GM21367 (cell line): ENCODE data around the gene TMEM191C.
"Not testable (repeated sequence)": the region's sequence is repeated elsewhere in the genome, so short reads cannot be mapped to it uniquely, and the experiment has no call there.

ENCODE experiments used
- ATAC-seq: cut with Tn5 transposase; IDR thresholded peaks from one replicate; pipeline ENCODE4 v1.9.1; 2021; ENCODE audit not compliant: unreplicated experiment

The TMEM191C gene

DNA sequence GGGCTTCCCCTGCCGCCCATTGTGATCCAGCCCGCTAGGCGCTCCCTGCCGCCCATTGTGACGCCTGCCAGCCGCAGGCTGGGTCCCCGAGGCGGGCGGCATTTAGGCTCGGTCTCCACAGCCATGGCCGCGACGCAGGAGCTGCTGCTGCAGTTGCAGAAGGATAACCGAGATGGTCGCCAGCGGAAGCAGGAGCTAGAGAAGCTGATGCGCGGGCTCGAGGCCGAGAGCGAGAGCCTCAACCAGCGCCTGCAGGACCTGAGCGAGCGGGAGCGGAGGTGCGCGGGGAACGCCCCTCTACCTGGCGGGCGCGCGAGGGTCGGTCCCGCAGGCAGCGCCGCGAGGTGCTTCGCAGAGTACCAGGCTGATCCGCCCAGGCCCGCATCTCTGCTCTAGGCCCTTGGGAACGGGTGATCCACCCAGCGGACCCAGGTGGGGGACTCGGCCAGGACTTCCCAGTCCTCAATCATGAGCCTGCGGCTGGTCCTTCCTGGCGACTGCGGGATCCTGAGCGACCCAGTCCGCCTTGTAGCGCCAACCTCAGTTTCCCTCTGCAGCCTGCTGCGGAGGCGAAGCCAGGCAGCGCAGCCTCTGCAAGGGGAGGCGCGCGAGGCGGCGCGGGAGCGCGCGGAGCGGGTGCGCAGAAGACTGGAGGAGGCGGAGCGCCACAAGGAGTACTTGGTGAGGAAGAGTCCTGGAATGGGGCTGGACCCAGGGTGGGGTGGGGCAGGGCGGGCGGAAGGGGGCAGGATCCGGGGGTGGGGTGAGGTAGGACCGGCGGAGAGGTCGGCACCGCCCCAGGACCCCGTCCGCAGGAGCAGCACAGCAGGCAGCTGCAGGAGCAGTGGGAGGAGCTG, at the start of gene TMEM191C:
Gene TMEM191C (plus strand): TSS at position 51 of the 857 bp plus-strand sequence. CDS start 73 bp downstream, at position 124.
- ATAC-seq, result peak; percentile 15

GRCh38 chr22:21417853-21418252, 49.3 kb upstream of the TMEM191C start:
- peak; percentile 15 for ATAC-seq

DNA sequence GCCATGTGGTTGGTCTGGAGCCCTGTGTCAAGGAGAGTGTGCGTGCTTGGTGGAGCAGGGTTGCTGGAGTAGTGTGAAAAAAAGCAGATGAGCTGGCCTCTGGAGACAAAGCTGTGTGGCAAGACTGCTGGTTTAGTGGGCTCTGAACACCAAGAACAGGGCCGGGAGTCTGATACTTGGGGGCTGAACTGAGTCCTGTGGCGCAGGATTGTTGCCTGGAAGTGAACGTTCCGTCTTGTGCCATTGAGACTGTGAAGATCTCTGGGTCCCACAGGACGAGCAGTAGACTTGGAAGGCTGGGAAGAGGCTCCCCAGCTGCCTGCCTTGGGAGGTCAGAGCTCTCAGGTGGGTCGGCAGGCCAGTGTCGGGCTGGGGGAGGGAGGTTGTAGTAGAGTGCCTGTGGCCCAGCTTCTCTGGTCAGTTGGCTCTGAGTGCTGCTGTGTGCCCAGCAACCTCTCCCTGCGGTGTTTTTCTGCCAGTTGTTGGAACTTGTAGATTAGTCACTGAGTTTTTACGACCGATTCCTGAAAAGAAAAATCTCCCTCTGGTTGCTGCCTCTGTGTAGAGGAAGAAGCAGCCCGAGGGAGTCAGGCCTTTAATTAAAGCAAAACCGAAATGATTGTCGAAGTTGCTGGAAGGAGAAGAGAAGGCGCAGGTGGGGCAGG, 48.1 kb upstream of the TMEM191C start:
- ATAC-seq, result not testable (repeated sequence)

- not testable (repeated sequence) for ATAC-seq
Observed at GRCh38 chr22:21420180-21420763, 46.9 kb upstream of the TMEM191C start.

DNA sequence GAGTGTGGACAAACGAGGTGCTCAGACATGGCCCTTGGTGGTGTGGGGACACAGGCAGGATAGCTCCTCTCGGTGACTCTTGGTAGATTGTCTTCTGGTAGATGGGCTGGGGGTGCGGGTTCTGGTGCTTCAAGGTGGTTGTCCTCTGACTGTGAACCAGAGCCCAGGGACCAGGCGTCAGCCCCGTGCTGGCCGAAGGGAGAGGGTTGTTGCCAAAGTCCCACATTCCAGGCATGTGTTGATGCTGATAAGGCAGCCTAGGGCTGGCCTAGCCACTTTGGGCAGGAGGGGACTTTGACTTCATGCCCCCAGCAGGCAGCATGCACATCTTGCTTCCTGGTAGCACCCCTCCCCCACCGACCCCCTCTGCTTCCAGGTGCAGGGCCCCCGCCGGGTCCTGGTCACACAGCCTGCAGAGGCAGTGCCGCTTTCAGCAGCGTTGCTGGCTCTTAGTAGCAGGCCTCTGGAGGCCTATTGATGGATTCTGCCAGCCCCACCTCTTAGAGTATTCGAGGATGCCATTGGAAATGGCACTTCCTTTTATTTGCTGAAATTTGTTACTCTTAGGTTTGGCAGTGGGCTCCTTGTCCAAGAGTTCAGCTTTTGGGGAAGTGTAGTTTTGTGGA, 43.0 kb upstream of the TMEM191C start:
- not testable (repeated sequence) for ATAC-seq

DNA sequence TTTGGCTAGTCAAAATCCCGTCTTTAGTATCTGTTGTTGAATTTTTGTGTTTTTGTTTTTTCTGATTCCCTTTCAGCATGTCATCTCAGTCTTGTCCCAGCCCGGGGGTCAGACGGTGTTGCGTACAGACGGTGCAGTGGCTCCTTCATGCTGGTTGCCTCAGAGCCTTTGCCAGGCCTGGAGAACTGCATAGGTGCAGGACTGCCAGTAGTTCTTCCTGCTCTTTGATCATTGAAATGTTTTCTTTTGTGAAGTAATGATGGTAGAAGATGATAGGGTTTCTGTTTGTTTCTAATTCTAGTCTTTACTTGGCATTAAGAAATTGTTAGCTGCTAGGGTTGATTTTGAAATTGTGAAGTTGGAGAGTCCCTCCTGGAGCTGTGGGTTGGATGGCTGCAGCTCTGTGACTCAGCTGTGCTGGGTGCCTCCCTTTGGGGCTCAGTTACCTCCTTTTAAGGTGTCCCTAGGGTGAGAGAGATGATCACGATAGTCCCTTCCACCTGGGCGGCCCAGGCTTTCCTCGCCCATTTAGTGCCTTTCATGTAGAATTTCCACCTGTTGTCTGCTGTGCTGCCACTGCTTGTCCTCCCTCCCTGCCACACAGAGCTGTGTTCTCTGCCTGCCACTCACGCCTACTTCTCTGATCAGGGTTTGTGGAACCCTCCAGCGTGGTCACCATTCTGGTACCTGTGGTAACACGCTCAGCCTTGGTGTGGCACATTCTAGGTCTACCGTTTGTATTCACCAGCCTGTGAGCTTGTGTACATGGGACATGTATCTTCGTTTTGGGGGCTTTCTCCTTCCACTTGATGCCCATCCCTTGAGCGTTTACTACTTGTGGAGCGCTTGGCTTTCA, 32.6 kb upstream of the TMEM191C start:
- not testable (repeated sequence) for ATAC-seq

GRCh38 chr22:21435998-21436810, 31.0 kb upstream of the TMEM191C start:
- ATAC-seq, result not testable (repeated sequence)

DNA sequence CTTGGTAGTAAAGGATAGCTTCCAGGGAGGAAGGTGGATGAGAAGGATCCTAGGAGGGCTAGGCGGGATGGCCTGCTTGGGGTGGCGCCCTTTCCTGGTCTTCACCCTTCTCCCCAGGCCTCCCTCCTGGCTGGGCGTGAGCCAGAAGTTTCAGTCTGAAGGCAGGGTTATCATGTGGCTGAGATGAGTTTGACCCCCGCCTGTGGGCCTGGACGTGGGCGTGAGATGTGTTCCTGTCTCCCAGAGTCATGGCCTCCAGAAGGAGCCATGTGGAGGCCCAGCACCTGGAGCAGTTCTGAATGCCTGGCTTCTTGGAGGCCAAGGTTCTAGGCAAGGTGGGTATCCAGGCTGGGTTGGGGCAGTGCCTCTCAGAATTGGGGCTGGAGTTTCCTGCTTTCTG, 29.2 kb upstream of the TMEM191C start:
- ATAC-seq, result not testable (repeated sequence)

DNA sequence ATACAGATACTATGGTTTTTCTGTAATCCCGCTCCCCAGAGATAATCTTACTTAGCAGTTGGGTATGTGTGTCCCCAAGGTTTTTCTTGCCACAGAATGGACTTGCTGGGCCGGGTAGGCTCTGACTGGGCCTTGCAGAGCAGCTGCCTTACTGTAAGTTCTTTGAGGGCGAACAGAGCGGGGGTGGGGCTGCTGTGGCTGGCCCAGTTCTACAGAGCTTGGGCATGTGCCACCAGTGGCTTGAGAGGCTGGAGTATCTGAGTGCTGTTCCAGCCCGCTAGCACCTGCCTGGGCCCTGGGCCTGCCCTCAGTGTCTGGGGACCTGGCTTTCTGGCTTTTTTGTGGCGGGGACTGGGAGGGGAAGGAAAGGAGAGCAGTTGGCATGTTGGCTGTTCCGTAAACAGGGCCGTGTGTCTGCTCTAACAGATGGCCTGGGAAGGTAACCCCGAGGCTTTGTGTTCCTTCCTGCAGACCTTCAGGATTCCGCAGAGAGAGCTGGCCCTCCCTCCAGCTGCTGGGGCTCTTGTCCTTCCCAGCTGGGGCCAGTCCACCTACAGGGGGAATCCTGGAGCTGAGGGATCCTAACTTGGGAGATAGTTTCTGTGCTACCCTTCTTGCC, 27.1 kb upstream of the TMEM191C start:
- not testable (repeated sequence) for ATAC-seq

DNA sequence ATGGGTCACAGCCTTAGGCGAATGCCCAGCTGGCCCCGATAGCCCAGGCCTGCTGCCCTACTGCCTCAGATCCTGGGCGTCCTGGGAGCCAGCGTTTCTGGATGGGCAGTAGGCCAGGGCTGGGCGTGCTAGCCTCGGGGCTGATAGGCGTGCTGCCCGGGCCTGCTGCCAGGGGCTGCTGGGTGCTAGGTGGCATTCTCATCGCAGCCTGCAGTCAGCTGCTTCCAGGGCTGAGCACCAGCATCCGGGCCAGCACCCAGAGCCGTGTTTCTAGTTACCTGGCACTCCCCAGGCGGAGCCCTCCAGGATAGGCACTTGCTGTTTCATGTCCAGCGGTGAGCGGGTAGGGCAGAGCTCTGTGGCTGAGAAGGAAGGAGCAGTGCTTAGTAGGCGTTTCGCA, 26.5 kb upstream of the TMEM191C start:
- not testable (repeated sequence) for ATAC-seq

GRCh38 chr22:21441170-21441569, 26.0 kb upstream of the TMEM191C start:
- ATAC-seq, result not testable (repeated sequence)

GRCh38 chr22:21442123-21442522, 25.1 kb upstream of the TMEM191C start:
- ATAC-seq, result not testable (repeated sequence)

DNA sequence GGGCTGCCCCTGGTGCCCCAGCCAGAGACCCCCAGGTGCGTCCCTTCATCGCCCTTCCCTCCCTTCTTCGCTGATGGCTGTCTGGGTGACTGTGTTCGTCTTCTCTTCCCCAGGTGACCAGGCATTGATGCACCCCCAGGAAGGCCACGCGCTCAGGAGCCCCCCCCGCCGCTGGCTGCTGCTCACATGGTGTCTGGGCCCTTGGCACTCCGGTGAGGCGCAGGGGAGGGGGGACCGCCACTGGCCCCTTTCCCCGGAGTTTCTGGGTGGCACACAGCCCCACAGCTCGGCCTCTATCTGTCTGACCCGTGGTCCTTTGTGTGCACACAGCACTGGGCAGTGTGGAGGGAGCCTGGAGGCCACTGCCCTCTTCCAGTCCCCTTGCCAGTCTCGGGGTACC, 24.5 kb upstream of the TMEM191C start:
- ATAC-seq, result not testable (repeated sequence)

DNA sequence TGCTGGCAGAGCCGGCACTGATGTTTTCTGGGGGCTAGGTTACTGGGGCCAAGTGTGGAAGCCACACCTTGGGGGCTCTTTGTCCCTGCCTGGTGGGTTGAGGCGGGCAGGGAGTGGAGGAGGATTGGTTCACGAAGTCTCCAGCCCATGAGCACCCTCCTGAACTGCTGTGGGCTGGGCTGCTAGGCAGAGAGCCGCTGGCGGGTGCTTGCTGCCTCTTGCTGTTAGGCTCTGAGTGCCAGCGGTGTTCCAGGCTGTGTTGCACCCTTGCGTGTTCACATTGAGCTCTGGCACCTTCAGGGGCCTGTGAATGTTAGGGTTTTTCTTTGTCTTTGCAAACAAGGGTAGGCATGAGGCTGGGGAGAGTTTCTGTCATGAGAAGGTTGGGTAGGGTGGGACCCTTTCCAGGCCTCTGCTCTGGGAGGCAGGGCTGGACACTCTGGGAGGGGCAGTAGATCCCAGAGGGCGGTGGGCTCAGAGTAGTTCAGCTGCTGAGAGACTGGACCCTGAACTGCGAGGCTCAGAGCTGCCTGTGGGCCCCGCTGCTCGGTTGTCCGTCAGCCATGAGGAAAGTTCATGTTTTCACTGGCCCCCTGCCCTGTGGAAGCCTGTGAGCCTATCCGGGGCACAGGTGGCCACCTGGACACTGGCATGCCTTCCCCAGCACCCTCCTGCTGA, 24.0 kb upstream of the TMEM191C start:
- no peak for ATAC-seq

DNA sequence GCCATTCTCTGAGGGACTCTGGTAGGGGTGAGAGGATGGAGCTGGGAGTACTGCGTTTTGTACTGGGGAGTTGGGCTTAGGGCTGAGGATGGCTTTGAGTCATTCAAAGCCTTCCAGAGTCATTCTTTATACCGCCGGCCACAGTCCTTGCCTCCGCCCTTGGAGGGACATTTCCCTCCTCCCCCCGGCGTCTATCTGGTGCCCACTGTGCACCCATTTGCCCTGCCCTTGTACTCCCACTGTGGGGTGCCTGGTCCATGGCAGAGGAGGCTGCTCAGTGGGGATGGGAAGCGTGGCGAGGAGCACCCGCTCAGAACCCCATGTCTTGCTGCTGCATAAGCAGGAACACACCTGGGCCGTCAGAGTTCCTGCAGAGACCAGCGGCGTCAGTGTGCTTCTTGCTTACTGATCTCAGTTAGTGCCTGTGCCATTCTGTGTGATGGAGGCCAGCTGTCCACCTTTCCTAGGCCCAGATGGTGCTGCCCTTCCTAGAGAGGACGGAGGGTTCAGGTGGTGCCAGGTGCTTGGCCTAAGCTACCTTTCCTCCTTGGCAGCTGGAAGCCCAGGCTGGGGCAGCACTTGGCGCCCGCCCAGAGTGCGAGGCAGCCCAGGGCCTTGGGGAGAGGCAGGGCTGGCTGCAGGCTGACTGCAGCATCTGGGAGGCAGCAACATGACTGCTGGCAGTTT, 23.3 kb upstream of the TMEM191C start:
- no peak for ATAC-seq

DNA sequence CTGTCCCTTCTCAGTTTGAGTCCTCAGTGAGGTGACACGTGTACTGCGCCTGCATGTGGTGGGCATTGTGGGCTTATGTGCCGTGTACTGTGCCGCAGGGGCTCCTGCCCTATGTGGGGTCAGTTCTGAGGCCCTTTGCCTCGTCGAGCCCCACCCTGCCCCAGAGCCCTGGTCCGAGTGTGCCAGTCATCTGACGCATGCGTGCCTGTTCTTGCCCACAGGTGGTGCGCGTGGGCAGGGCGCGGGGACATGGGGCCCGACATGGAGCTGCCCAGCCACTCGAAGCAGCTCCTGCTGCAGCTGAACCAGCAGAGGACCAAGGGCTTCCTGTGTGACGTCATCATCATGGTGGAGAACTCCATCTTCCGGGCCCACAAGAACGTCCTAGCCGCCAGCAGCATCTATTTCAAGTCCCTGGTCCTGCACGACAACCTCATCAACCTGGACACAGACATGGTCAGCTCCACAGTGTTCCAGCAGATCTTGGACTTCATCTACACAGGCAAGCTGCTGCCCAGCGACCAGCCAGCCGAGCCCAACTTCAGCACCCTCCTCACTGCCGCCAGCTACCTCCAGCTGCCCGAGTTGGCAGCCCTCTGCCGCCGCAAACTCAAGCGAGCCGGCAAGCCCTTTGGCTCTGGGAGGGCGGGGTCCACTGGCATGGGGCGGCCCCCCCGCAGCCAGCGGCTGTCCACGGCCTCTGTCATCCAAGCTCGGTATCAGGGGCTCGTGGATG, 22.3 kb upstream of the TMEM191C start:
- ATAC-seq, result no peak

- no peak for ATAC-seq
Observed at GRCh38 chr22:21445437-21446127, 21.6 kb upstream of the TMEM191C start.
